ENCODE data around the gene ATP11B. TPM values are rescaled to one million over a fixed set of nuclear protein-coding genes. Genes with fewer than 3 reads are reported as not detected.

The ATP11B gene
- total and polyA plus RNA-seq, 10 of the 15 experiments (the other 5 are each of a cell fraction or from before 2014, with no cell fraction given): 10.3 to 66.9 (median 36.7) TPM

DNA sequence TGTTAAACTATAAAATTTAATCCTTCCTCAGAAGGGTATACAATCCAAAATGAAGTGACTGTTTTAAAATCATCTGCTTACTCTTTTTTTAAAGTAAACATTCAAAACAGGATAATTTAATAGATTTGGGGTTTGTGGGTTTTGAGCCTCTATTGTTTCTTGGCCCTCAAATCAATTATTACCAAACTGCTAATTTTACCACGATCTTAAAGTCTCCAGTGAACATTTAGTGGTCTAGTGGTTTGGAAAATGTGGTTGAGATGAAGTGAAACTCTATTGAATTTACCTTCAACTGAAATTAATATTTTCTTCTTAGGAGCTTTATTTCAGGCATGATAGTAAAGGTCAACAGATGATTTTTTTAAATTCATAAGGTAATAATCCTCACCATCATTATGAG lies 11.2 kb upstream of the ATP11B start (continued):
- TF ChIP-seq, protein P1, sequence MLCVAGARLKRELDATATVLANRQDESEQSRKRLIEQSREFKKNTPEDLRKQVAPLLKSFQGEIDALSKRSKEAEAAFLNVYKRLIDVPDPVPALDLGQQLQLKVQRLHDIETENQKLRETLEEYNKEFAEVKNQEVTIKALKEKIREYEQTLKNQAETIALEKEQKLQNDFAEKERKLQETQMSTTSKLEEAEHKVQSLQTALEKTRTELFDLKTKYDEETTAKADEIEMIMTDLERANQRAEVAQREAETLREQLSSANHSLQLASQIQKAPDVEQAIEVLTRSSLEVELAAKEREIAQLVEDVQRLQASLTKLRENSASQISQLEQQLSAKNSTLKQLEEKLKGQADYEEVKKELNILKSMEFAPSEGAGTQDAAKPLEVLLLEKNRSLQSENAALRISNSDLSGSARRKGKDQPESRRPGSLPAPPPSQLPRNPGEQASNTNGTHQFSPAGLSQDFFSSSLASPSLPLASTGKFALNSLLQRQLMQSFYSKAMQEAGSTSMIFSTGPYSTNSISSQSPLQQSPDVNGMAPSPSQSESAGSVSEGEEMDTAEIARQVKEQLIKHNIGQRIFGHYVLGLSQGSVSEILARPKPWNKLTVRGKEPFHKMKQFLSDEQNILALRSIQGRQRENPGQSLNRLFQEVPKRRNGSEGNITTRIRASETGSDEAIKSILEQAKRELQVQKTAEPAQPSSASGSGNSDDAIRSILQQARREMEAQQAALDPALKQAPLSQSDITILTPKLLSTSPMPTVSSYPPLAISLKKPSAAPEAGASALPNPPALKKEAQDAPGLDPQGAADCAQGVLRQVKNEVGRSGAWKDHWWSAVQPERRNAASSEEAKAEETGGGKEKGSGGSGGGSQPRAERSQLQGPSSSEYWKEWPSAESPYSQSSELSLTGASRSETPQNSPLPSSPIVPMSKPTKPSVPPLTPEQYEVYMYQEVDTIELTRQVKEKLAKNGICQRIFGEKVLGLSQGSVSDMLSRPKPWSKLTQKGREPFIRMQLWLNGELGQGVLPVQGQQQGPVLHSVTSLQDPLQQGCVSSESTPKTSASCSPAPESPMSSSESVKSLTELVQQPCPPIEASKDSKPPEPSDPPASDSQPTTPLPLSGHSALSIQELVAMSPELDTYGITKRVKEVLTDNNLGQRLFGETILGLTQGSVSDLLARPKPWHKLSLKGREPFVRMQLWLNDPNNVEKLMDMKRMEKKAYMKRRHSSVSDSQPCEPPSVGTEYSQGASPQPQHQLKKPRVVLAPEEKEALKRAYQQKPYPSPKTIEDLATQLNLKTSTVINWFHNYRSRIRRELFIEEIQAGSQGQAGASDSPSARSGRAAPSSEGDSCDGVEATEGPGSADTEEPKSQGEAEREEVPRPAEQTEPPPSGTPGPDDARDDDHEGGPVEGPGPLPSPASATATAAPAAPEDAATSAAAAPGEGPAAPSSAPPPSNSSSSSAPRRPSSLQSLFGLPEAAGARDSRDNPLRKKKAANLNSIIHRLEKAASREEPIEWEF (IDR thresholded peaks at IDR 0.05; ENCODE audit: insufficient replicate concordance, low read depth, low read length): no peak
- TF ChIP-seq IKZF2 (IDR thresholded peaks at IDR 0.05) (peak in 1 of 2 experiments; percentile 45; a peak in 2 of 4 replicates), BHLHE40 (IDR thresholded peaks at IDR 0.05; ENCODE audit: borderline replicate concordance in 1 of 2, low read depth in 2 of 2, low read length in 1 of 2) (no peak), EP300 (IDR thresholded peaks at IDR 0.05; ENCODE audit: borderline replicate concordance in 1 of 2, control insufficient read depth in 1 of 2, low read depth in 2 of 2, low read length in 2 of 2) (peak in 1 of 2 experiments; percentile 16; a peak in 1 of 4 replicates), POLR2A (IDR thresholded peaks at IDR 0.05; ENCODE audit: low read depth, low read length) (no peak), MEF2B (IDR thresholded peaks at IDR 0.05; ENCODE audit: partially characterized antibody, poor library complexity, severe bottlenecking) (peak; percentile 58), NR2F1 (conservative IDR thresholded peaks at IDR 0.05) (peak; percentile 39; the same call in 1 of the 2 replicates)
